Gastroesophageal sphincter (tissue), 3 donors: ENCODE results near the gene ARHGEF11.

Experiments used
- POLR2AphosphoS5 ChIP-seq: sonication (generic); formaldehyde crosslinking; IDR thresholded peaks from one replicate; pipeline ENCODE4 v1.6.1; 2017; ENCODE audit warnings: antibody characterized with exemption
- TF ChIP-seq, protein P1 (sequence below), 4 experiments: fragments of 200-600 bp in 2 of 4; fragments of 450-650 bp in 2 of 4; sonication (generic) in 1 of 4; IDR thresholded peaks; one replicate each; pipeline ENCODE4 v1.5.1; 2017 to 2019; ENCODE audit warnings: antibody characterized with exemption in 4 of 4, mild to moderate bottlenecking in 2 of 4, moderate library complexity in 2 of 4

DNA sequence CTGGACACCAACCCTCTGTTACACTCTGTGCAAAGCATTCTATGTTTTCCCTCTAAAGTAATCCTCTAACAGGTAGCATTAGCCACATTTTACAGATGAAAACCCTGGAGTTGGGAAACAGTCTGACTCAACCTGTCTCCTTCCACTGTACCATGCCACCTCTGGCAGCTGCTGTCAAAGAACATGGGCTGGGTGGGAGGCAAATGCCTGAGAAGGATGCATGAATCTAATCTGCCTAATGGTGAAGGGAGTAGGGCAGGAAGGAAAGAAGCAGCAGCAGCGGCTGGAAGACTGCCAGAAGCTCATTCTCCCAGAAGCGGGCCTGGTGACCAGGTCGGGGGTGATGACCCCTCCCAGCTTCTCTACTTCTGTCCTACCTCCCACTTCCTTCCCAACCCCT is 103.4 kb downstream of the ARHGEF11 start:
- TF ChIP-seq, protein P1, sequence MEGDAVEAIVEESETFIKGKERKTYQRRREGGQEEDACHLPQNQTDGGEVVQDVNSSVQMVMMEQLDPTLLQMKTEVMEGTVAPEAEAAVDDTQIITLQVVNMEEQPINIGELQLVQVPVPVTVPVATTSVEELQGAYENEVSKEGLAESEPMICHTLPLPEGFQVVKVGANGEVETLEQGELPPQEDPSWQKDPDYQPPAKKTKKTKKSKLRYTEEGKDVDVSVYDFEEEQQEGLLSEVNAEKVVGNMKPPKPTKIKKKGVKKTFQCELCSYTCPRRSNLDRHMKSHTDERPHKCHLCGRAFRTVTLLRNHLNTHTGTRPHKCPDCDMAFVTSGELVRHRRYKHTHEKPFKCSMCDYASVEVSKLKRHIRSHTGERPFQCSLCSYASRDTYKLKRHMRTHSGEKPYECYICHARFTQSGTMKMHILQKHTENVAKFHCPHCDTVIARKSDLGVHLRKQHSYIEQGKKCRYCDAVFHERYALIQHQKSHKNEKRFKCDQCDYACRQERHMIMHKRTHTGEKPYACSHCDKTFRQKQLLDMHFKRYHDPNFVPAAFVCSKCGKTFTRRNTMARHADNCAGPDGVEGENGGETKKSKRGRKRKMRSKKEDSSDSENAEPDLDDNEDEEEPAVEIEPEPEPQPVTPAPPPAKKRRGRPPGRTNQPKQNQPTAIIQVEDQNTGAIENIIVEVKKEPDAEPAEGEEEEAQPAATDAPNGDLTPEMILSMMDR (IDR thresholded peaks at IDR 0.05), result no peak
- TF ChIP-seq POLR2AphosphoS5, result no peak
